ENCODE measurements around the gene PGRMC2.

DNA sequence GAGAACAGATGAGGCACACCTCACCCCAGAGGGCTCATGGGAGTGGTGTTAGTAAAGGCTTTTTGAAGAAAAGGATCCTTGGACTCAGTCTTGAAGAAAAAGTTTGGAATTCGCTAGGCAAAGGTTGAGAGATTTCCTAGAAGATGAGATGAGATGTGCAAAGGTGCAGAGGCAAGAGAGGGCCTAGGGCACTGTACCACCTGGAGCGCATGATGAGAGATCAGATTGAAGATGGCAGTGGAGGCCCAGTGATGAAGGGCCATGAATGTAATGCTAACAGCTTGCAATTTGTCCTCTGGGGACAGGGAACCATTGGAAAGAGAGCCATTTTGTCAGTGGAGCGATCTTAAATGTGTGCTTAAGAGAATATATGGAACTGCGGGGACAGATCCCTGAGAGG, 45.0 kb downstream of the PGRMC2 start:
- no peak for TF ChIP-seq POLR2A (IDR thresholded peaks at IDR 0.05; ENCODE audit: extremely low read depth, insufficient read length)
- TF ChIP-seq, protein P1, sequence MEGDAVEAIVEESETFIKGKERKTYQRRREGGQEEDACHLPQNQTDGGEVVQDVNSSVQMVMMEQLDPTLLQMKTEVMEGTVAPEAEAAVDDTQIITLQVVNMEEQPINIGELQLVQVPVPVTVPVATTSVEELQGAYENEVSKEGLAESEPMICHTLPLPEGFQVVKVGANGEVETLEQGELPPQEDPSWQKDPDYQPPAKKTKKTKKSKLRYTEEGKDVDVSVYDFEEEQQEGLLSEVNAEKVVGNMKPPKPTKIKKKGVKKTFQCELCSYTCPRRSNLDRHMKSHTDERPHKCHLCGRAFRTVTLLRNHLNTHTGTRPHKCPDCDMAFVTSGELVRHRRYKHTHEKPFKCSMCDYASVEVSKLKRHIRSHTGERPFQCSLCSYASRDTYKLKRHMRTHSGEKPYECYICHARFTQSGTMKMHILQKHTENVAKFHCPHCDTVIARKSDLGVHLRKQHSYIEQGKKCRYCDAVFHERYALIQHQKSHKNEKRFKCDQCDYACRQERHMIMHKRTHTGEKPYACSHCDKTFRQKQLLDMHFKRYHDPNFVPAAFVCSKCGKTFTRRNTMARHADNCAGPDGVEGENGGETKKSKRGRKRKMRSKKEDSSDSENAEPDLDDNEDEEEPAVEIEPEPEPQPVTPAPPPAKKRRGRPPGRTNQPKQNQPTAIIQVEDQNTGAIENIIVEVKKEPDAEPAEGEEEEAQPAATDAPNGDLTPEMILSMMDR (IDR thresholded peaks at IDR 0.05; ENCODE audit: low read depth, low read length) = no peak

Measured in NB4 (cell line).